Diencephalon (tissue), 1 donor: ENCODE measurements around the gene THAP12. TPM values are rescaled to one million over a fixed set of nuclear protein-coding genes. Genes with fewer than 3 reads are reported as not detected.

Experiments used
- small RNA-seq: library from RNA; depleted of rRNA; stranded (forward); fragments of <200 nt; gene quantifications from one replicate; pipeline ENCODE3, GENCODE V24; 2014
- total RNA-seq: library from RNA; depleted of rRNA; stranded (reverse); fragments of >200 nt; gene quantifications from one replicate; pipeline ENCODE4 v1.2.3, GENCODE V29; 2014

Gene THAP12
- total RNA-seq: 72.4 TPM

GRCh38 chr11:76380977-76381719 is at the start of gene THAP12, which contains the start of gene GVQW3:
Gene THAP12 (minus strand): TSS chr11:76381132. CDS start chr11:76380836, 296 bp downstream.
Gene GVQW3 (plus strand): TSS chr11:76381323. CDS start chr11:76381829, 506 bp downstream.

Small RNA genes lying within 50 kb of the gene (small RNA-seq; reads per million reads assigned to genes)
- gene RF00019: not detected

Other genes with a start within 250 kb of the THAP12 start
- gene WNT11, start 174.6 kb downstream of the THAP12 start, total RNA-seq: 0.69 TPM
- 39.0 TPM for gene GVQW3, start 191 bp upstream of the THAP12 start, total RNA-seq
- 32.5 TPM for gene EMSY, start 63.9 kb upstream of the THAP12 start, total RNA-seq